ENCODE results near the gene METTL23. TPM values are rescaled to one million over a fixed set of nuclear protein-coding genes. Genes with fewer than 3 reads are reported as not detected.

Gene METTL23, protein sequence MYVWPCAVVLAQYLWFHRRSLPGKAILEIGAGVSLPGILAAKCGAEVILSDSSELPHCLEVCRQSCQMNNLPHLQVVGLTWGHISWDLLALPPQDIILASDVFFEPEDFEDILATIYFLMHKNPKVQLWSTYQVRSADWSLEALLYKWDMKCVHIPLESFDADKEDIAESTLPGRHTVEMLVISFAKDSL
- 41.0 and 60.8 TPM in 2 replicates for total RNA-seq (2014; rRNA removed; shearing (Covaris generic))

DNA sequence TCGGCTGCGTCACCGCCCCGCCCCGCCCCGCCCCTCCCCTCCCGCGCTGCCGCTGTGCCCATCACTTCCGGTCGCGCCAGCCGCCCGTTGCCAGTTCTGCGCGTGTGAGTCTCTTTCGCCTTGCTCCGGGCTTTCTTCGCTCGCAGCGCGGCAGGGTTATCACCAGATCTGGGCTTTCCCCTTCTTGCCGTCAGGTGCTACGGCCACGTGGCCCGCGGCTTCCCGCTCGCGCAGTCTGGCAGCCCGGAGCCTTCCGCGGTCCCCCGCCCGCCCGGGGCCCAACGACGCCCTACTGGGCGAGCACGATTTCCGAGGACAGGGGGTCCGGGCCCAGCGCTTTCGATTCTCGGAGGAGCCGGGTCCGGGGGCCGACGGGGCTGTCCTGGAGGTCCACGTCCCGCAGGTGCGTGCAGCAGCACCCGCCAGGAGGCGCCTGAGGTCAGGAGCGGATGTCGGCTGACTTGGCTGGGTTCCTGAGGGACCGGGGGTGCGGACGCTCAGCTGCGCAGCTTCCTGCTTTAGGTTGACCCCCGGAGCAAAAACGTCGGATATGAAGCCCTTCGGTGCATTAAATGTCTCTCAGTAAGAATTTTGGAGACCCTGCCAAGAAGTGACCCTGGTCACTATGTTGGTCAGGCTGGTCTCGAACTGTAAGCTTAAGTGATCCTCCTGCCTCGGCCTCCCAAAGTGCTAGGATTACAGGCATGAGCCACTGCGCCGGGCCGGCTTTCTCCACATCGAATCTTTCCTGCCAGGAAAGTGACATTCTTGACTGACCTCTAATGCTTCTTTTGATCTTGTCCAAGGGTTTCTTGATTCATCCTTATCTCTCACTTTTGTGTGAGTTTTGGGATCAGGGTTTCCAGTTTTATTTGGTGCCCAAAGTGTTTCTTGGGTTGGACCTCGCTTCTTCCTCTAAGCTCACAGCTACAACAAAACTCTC, at the start of gene METTL23:
TSS of gene METTL23 (plus strand) at position 64 of the 943 bp plus-strand sequence. CDS start 2,872 bp downstream, outside the sequence.
- DNase-seq (ENCODE audit: low read depth) = peak; percentile 68

DNA sequence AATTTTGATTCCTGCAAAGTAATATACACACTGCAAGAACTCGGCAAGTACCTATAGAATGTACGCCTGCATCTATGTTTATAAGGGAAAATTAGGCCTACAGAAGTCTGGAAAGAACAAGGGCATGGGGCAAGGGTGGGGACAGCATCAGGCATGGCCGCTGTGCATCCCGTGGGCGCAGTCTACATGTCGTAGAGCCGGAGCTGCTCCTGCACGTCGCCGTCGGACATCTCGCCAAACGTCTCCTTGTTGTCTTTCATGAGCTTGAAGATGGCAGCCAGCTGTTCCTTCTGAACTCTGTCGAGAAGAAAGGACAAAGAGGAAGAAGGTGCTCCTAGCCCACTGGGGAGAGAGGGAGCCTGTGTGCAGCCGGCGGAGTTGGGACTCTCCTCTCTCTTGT, 49.2 kb upstream of the METTL23 start:
- DNase-seq (ENCODE audit: low read depth) = no peak

DNA sequence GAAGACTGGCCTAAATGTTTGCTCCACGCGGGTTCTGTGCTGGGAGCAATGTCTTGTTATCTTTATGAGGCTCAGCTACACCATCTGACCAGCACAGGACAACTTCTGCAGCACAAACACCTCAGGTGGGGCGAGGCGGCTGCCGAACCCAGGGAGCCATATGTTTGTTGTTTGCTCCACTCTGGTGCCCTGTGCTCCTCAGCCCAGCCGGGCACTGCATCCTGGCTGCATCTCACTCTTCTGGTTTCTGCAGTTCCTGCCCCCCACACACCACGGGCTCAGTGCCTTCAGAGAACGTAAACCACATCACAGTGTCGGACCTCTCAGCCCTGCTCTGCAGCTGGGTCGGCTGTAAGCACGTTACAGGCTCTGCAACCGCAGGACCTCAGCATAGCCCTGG, 48.3 kb upstream of the METTL23 start:
- DNase-seq (ENCODE audit: low read depth) = no peak

DNA sequence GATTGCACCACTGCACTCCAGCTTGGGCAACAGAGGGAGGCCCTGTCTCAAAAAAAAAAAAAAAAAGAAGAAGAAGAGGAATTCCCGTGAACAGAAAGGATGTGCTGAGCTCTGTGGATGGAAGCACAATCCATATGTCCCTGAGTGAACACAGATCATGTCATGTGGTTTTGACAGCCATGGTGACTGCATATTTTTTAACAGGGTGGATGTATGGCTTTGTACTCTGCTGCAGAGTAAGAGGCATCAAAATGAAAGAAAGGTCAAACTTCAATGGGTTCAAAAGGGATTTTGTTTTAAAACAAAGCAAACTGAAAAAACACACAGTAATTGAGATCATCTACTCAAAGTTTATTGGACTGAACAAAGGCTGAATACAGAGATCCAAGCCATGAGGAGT, 47.4 kb upstream of the METTL23 start:
- no peak for DNase-seq (ENCODE audit: low read depth)

DNA sequence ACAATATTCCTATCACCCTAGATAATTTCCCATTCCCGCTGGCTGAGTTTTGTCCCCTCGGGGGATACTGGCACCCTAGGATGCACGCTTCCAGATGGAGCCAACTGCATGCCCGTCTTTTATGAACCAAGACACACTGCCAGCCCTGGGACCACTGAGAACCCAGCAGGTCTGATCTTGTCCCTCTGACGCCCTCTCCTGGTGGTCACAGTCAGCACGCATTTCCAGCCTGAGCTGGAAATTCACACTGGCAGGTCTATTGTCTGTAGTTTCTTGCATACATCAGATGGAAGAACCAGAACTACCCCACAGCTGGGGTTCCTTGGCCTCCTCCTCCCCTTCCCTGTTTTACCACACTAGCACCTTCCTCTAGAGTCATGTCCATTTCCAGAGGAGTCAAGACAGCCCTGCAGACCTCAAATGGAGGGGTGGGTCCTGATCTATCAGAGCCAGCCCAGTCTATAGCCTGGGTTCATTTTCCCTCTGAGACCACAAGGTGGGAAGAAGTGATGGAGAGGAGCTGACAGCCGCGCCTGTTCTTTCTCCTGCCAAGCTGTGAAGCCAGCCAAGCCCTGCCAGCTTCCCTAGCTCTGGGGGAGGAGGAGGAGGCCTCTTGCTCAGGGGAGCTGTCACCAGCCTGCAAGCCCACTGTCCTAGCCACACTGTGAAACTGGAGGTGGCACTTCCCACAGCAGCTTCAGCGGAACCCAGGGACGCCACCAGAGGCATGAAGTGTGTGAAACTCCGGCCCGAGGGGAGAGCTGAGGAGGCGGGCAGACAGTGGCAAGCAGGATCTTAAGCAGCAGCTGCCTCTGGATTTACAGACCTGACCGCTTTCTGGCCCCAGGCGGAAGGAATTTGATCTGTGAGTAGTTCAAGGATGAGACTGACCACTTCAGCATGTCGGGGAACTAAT, 45.2 kb upstream of the METTL23 start:
- DNase-seq (ENCODE audit: low read depth) = peak; percentile 51

DNA sequence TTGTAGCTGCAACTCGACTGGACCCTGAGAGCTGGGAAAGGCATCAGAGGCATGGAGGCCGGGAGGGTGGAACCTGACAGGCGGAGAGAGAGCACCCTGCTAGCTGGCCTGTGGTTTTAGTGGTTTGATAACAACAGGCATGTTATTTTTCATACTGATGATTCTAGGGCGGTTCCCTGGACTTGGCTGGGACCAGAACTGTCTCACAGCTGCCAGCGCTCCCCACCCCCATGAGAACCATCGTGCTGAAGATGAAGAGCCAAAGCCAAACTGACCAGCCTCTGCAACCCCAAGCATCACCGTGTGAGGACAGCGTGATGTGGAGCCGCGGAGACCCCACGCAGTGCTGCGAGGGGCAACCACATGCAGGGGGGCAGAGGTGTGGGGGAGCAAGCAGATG, 44.3 kb upstream of the METTL23 start:
- DNase-seq (ENCODE audit: low read depth) = no peak

DNA sequence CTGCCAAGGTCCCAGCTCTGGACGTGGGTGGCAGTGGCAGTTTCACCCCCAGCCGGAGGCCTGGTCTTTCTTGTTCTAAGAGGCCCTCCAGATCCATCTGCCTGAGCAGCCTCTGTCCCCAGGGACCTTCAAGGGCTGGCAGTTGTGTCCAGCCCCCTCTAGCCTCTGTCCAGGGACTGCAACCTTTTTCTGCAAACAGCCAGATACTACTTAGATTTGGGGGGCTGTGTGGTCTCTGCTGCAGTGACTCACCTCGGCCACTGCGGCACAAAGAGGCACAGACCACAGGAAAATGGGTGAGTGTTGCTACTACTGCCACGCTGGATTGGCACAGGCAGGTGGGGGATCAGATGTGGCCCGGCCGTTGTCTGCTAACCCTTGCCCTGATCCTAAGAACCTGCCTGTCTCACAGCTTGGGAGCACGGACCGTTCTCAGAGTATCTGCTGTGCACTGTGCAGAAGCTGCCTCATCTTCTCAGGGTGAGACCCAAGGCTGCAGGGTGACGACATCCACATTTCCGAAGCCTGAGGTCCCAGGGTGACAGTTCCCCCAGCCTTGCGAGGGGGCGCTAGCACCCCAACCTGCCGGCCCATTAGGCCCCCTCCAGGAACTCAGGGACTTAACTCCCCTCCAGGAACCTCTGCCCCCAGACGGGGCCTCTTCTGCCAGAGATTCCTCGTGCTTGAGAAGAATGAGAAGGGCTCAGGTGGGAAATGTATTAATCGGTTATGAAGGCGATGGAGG, 43.5 kb upstream of the METTL23 start:
- DNase-seq (ENCODE audit: low read depth) = no peak

DNA sequence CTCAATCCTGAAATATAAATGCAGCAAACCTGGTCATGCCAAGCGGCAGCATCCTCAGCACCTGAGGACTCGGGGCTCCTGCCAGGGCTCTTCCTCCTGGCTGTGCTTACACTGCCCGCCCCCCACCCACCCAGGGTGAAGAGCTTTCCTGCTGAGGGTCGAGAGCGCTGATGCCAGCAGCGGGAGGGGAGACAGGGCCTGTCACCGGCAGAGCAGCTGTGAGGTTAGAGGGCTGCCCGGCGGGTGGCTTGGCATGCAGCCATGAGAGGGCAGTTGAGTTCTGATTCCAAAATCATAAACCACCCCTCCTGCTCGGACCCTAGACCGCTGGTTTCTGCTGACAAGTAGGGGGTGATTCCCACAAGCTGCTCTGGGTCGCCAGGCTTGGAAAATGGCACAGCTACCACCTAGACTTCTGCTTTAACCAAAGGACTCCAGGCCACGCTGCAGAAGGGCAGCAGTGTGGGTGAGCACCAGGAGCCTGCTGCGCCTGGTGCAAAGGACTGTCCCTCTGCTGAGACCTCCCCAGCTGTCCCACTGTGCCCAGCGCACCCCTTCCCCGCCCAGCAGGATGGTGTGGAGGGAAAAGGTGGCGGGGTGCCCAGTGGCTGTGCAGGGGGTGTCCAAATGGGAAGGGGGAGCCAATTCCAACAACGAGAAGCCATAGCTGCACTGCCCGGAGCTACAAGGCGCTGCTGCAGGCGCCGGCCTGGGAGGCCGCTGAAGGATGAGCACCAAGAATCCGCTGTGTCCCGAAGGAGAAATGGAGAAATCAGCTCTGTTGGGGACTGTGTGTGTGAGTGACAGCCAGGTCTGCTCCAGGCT, 42.5 kb upstream of the METTL23 start:
- no peak for DNase-seq (ENCODE audit: low read depth)

DNA sequence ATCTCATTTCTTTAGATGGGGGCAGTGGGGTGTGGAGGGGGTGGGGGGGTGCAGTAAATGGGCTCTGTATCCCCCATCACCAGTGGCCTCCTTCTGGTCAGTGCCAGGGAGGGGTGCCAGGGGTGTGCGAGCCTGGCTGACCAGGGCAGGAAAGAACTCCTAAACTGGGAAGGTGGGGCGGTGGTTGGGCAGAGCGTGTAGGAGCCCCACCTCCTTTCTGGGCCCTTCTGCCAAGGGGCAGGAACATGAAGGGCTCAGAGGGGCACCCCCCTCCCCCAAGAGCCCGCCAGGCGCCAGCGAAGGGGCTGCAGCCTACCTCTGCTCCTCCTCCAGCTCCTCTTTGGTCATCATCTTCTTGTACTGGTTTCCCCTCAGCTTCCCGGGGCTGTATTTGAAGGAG, 41.9 kb upstream of the METTL23 start:
- no peak for DNase-seq (ENCODE audit: low read depth)

DNA sequence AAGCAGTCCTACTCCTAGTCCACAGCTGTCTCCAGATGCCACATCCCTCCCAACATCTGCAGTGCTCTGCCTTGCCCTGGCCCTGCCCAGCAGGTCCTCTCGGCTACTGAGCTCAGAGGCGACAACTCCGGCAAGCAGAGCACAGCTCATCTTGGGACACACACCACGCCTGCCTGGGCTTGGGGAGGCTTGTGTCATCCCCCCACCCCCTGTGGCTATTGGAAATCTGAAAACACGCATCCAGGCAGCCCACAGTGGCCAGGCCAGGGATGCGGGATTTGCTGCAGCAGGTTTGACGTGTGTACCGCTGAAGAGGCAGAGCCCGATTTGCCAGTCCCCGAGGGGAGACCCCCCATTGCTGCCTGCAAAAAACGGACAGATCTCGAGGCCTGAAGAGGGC, 41.3 kb upstream of the METTL23 start:
- DNase-seq (ENCODE audit: low read depth) = no peak

DNA sequence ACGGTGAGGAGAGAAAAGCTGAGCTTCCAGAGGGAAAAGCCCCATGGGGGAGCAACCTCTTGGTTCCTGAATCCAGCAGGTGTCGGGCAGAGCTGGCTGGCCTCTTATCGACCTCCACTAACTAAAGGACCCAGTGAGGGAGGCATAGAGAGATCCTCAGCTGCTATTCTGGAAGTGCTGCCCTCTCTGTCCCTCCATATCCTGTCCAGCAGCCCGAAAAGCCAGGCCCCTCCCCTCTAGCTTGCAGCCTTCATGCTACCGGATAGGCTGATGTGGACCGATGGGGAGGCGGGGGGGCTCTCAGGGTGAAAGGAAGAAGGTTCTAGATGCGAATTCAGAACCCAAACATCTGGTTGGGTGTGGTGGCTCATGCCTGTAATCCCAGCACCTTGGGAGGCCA, 40.8 kb upstream of the METTL23 start:
- no peak for DNase-seq (ENCODE audit: low read depth)

DNA sequence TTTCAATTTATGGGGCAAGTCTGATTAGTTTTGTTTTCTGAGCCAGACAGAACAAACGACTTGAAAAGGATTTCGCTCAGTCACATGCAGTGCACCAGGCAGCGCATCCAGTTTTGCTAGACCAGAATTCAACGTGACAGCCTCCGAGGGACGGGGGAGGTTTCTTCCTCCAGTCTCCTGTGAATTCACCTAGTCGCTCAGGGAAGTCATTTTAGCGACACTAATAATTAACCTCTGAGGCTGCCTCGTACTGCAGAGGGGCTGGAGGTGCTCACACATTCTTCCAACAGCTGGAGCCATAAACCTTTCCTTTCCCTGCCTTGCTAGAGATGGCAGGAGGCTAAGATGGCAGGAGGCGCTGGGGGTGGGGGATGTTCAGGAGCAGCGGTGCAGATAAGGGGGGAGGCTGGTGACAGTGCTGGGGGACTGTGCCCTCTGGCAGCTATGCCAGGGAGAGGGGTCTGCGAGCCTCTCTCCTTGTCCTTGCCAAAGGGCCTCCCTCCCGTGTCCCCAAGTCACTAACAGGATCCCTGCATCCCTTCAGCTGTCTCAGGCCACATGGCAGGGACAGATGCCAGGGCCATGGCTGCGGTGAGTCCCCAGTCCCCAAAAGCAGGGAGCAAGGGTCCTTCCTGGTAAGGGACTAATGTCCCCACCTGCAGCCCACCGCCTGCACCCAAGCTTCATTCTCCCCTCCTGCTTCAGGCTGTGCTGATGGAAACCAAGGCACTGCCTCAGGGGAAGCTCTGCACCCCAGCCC, 39.9 kb upstream of the METTL23 start:
- DNase-seq (ENCODE audit: low read depth) = no peak

DNA sequence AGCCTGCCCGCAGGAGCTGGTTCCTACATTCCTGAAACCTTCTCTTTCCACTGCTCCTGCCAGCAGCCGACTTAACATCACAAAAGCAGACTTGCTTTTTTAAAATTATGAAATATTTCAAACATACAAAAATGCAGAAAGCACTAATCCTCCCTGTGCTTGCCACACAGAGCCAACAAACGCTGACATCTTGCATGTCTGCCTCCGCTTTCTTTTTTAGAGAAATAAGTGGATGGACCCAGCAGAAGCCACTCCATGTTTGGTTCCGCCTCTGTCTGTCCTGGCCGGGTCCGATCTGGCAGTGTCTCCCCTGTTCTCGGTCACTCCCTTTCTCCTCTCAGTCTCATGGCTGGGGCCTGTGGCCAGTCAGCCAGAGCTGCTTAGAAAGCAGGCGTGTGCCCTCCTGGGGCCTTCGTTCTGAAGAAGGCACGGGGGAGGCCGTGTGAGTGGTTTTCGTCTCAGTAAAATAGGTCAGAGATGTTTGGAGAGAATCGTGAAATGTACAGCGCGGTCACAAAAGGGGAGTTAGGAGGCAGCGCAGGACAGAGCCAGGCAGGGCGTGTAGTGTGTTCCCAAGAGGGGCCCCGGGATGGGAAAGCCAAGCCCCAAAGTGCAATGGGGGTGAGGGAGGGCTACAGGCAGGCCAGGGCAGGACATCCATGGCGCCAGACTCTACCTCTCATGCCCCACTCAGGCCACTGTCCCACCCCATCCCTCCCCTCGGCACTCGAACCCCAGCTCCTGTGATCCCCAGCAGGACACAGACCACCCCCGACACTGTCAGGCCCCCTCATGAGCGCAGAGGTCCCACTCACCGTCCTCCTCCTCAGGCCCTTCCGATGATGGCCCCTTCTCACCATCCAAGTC, 39.1 kb upstream of the METTL23 start:
- DNase-seq (ENCODE audit: low read depth) = no peak

DNA sequence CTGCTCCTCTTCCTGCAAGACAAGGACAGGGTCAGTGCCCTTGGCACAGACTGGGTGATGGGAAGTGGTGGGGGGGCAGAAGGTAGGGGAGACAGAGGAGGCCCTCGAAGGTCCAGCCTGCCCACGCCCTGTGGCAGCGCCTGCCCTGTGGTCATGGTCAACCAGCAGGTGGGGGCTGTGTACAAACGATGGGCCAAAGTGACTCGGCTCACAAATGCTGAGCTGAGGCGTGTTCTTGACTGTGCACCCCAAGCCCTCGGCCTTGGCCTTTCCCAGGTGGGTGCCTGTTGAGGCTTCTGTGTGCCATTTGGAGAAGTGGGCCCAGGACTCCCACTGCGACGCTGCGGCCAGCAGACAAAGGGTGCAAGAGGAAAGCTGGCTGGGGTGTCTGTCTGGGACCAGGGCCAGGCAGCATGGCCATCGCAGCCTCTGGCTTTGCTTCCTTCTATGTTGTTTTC, 38.4 kb upstream of the METTL23 start:
- no peak for DNase-seq (ENCODE audit: low read depth)

DNA sequence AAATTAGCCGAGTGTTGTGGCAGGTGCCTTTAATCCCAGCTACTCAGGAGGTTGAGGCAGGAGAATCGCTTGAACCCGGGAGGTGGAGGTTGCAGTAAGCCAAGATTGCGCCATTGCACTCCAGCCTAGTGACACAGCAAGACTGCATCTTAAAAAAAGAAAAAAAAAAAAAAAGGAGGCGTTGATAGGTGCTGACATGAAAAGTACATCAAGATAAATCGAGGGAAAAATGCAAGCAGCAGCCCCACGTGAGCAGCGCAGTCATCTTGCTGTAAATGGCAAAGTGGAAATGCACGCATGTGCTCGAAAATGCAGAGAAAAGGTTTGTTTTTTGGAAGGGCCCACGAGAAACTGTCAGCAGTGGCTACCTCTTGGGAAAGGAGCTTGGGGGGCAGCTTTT, 36.8 kb upstream of the METTL23 start:
- DNase-seq (ENCODE audit: low read depth) = no peak

DNA sequence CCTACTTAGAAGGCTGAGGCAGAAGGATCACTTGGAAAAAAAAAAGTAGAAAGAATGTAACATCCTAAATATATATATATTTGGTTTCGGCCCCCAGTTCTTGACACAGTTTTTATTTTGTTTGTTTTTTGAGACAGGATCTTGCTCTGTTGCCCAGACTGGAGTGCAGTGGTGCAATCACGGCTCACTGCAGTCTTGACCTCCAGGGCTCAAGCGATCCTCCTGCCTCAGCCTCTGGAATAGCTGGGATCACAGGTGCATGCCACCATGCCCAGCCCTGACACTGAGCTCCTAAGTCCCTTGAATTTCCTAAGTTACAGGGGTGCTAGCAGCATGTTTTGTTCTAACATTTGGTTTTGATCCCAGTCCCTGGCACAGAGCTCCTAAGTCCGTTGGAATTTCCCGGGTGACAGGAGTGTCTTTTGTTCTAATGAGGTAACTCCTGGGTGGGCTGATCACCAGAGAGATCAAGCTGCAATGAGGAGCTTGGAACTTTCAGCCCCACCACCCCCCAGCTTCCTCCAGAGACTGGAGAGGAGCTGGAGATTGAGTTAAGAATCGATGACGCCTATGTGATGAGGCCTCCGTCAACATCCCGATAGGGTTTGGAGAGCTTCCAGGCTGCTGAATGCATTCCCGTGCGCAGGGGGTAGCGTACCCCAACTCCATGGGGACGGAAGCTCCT, 35.9 kb upstream of the METTL23 start:
- DNase-seq (ENCODE audit: low read depth) = no peak

DNA sequence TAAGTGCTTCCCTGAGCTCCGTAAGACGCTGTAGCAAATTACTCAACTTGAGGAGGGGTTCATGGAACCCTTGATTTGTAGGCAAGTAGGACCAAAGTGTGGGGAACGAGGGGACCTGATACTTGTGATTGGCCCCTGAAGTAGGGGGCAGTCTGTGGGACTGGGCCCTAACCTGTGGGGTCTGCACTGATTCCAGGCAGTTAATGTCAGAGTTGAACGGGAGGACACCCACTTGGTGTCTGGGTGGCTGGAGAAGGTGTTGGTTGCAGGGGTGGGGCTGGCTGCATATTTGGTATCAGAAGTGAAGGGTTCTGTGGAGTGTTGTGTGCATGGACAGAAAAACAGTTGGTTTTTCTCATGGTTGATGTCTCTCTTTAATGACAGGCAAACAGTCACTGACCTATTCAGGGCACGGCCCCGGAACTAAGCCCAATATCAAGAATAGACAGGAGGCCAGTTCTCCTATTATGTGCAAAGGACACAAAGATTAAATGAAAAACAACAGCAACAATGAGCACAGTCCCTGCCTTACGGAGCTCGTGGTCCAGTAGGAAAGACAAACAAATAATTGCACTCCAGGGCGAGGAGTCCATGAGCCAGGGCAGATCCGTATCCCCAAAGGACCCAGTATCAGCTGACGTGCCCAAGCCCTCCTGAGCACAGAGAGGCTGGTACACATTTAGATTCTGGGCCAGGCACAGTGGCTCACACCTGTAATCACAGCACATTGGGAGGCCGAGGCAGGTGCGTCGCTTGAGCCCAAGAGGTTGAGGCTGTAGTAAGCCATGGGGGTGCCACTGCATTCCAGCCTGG, 35.1 kb upstream of the METTL23 start:
- no peak for DNase-seq (ENCODE audit: low read depth)
